ENCODE results near the gene FRMD4B. TPM values are rescaled to one million over a fixed set of nuclear protein-coding genes. Genes with fewer than 3 reads are reported as not detected.

Gene FRMD4B
- total RNA-seq, 2 donors from 2014 or later = 2.1 to 2.2 TPM

DNA sequence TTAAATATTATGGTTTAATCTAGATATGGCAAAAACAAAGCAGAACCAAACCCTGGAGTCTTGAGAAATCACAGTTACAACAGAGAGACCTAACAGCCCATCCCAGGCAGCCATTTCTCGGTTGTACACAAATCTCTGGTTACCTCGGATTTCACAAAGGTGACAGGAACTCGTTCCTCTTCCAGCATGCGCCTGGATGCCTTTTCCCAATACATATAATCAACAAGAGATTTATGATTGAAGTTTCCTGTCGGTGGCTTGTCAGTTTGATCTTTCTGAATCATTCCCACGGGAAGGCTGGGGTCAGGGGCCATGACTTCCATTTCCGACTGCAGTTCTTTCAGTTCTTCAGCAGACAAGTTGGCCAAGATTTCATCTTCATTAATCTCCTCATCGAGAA, 263.9 kb downstream of the FRMD4B start:
- H3K4me3 Mint-ChIP-seq = no peak overlapping the region
- no peak for DNase-seq
- WGBS, 2 experiments (ENCODE audit: insufficient coverage in 1 of 2, insufficient read length in 1 of 2) = 84 to 89% methylated on average over 6 to 7 of the region's 8 CpGs
- Histone ChIP-seq H3K27ac (ENCODE audit: low read depth, low read length) (no peak overlapping the region), H3K4me1 (ENCODE audit: control insufficient read depth, insufficient read depth, low read length) (no peaks in the 10 kb centered on the region), H3K9ac (ENCODE audit: extremely low read depth, low read length, poor library complexity, severe bottlenecking) (no peak overlapping the region), H3K4me3 (ENCODE audit: low read length) (no peak overlapping the region), H3K27me3 (ENCODE audit: control insufficient read depth, insufficient read depth, low read length, poor library complexity, severe bottlenecking) (no peaks in the 10 kb centered on the region), H3K9me3 (ENCODE audit: control insufficient read depth, low read length) (no peaks in the 10 kb centered on the region), H3K36me3 (ENCODE audit: control insufficient read depth, insufficient read depth, low read length) (no peaks in the 10 kb centered on the region)
- H3K27ac Mint-ChIP-seq = no peak overlapping the region
- H3K9me3 Mint-ChIP-seq = no peaks in the 10 kb centered on the region
- H3K27me3 Mint-ChIP-seq (ENCODE audit: insufficient read depth) = no peaks in the 10 kb centered on the region
- no peaks in the 10 kb centered on the region for H3K4me1 Mint-ChIP-seq
- TF ChIP-seq CTCF (conservative IDR thresholded peaks at IDR 0.05) = no peak
- H3K36me3 Mint-ChIP-seq (ENCODE audit: low read depth) = no peaks in the 10 kb centered on the region

- H3K4me3 Mint-ChIP-seq = no peak overlapping the region
- H3K4me3 ChIP-seq (ENCODE audit: low read length) = no peak overlapping the region
- H3K27me3 ChIP-seq (ENCODE audit: control insufficient read depth, insufficient read depth, low read length, poor library complexity, severe bottlenecking) = no peaks in the 10 kb centered on the region
- 88 to 100% methylated on average over 3 to 6 of the region's 6 CpGs for WGBS, 2 experiments (ENCODE audit: insufficient coverage in 1 of 2, insufficient read length in 1 of 2)
- H3K4me1 Mint-ChIP-seq = no peaks in the 10 kb centered on the region
- no peak for TF ChIP-seq CTCF (conservative IDR thresholded peaks at IDR 0.05)
- H3K36me3 ChIP-seq (ENCODE audit: control insufficient read depth, insufficient read depth, low read length) = no peaks in the 10 kb centered on the region
- no peak overlapping the region for H3K27ac ChIP-seq (ENCODE audit: low read depth, low read length)
- H3K9me3 ChIP-seq (ENCODE audit: control insufficient read depth, low read length) = no peaks in the 10 kb centered on the region
- no peaks in the 10 kb centered on the region for H3K36me3 Mint-ChIP-seq (ENCODE audit: low read depth)
- no peak overlapping the region for H3K27ac Mint-ChIP-seq
- no peaks in the 10 kb centered on the region for H3K27me3 Mint-ChIP-seq (ENCODE audit: insufficient read depth)
- DNase-seq = no peak
- H3K9ac ChIP-seq (ENCODE audit: extremely low read depth, low read length, poor library complexity, severe bottlenecking) = no peak overlapping the region
- H3K9me3 Mint-ChIP-seq = no peaks in the 10 kb centered on the region
- no peaks in the 10 kb centered on the region for H3K4me1 ChIP-seq (ENCODE audit: control insufficient read depth, insufficient read depth, low read length)
Measured at GRCh38 chr3:69121513-69121912, 264.4 kb downstream of the FRMD4B start.

DNA sequence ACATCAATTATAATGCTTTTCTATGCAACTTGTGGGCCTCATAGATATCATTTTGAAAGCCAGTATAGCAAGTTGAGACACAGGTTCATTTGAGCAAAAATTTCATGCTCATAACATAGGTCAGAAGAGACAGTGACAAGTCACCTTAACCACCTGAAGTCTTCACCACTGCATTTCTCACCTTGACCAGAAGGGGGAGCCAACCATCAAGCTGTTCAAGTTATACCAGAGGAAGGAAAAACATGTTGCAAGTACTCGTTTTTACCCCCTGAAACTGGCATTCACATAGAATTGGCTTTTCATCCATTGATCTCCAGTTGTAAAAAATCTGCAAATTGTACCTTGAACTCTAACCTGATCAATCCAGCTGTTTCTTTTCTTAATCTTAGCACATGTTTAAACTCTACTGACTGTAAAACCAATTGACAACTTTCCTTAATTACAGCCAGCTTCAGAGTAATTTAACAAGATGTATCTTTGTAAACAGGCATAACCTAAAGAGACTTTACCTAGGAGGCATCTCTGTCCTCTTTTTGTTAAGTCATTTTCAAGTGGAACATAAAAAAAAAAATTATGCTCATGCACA, 264.9 kb downstream of the FRMD4B start:
- Histone ChIP-seq H3K9me3 (ENCODE audit: control insufficient read depth, low read length) (no peaks in the 10 kb centered on the region), H3K36me3 (ENCODE audit: control insufficient read depth, insufficient read depth, low read length) (no peaks in the 10 kb centered on the region), H3K4me1 (ENCODE audit: control insufficient read depth, insufficient read depth, low read length) (no peaks in the 10 kb centered on the region), H3K4me3 (ENCODE audit: low read length) (no peak overlapping the region), H3K9ac (ENCODE audit: extremely low read depth, low read length, poor library complexity, severe bottlenecking) (no peak overlapping the region), H3K27me3 (ENCODE audit: control insufficient read depth, insufficient read depth, low read length, poor library complexity, severe bottlenecking) (no peaks in the 10 kb centered on the region), H3K27ac (ENCODE audit: low read depth, low read length) (no peak overlapping the region)
- Mint-ChIP-seq H3K4me3 (no peak overlapping the region), H3K4me1 (no peaks in the 10 kb centered on the region), H3K27me3 (ENCODE audit: insufficient read depth) (no peaks in the 10 kb centered on the region), H3K36me3 (ENCODE audit: low read depth) (no peaks in the 10 kb centered on the region), H3K27ac (no peak overlapping the region), H3K9me3 (no peaks in the 10 kb centered on the region)
- DNase-seq = peak; percentile 94
- peak; percentile 95 for TF ChIP-seq CTCF (conservative IDR thresholded peaks at IDR 0.05)
- 7 to 22% methylated on average over 1 of the region's 1 CpG for WGBS, 2 experiments (ENCODE audit: insufficient coverage in 1 of 2, insufficient read length in 1 of 2)

All from endodermal cell (in vitro differentiated cells).